ENCODE results near the gene GPR157.

DNA sequence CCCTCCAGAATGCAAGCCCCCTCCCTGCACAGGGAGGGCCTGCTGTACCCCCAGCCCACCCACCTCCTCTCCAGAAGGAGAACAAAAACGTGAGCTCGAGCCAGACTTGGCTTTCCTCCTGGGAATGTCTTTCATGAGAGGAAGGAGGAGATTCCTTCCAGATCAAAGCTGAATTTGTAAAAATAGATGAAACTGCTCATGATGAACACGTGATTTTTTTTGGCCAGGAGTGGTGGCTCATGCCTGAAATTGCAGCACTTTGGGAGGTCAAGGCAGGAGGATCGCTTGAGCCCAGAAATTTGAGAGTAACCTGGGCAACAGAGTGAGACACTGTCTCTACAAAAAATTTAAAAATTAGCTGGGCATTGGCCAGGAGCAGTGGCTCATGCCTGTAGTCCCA is 21.8 kb downstream of the GPR157 start:
- TF ChIP-seq, protein P1, sequence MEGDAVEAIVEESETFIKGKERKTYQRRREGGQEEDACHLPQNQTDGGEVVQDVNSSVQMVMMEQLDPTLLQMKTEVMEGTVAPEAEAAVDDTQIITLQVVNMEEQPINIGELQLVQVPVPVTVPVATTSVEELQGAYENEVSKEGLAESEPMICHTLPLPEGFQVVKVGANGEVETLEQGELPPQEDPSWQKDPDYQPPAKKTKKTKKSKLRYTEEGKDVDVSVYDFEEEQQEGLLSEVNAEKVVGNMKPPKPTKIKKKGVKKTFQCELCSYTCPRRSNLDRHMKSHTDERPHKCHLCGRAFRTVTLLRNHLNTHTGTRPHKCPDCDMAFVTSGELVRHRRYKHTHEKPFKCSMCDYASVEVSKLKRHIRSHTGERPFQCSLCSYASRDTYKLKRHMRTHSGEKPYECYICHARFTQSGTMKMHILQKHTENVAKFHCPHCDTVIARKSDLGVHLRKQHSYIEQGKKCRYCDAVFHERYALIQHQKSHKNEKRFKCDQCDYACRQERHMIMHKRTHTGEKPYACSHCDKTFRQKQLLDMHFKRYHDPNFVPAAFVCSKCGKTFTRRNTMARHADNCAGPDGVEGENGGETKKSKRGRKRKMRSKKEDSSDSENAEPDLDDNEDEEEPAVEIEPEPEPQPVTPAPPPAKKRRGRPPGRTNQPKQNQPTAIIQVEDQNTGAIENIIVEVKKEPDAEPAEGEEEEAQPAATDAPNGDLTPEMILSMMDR (IDR thresholded peaks at IDR 0.05) = no peak
- TF ChIP-seq POLR2A (IDR thresholded peaks at IDR 0.05) = no peak

Data from vagina (tissue), 2 donors.